DND-41 (cell line): ENCODE results near the gene DLGAP4.

Source experiments
- ATAC-seq: fragments of 200-7000 bp; cut with Tn5 transposase; 3 replicates; pipeline ENCODE4 v1.9.1; 2021; ENCODE audit warnings: low read depth; ENCODE audit not compliant: insufficient read depth
- DNase-seq: peaks from one replicate; pipeline ENCODE4 v3.0.0-alpha.2; 2020
- H2AFZ ChIP-seq: 2 replicates; pipeline ENCODE4 v1.6.0; 2012; ENCODE audit warnings: low read depth, low read length
- H3K27ac ChIP-seq: 2 replicates; pipeline ENCODE4 v1.5.1; 2012; ENCODE audit warnings: low read length, inconsistent platforms
- H3K27me3 ChIP-seq: fragments of 200-600 bp; sonication (generic); 2 replicates; pipeline ENCODE4 v1.6.0; 2012; ENCODE audit warnings: low read length, mild to moderate bottlenecking, inconsistent platforms; ENCODE audit not compliant: insufficient read depth, poor library complexity
- H3K36me3 ChIP-seq: 2 replicates; pipeline ENCODE4 v1.5.1; 2012; ENCODE audit warnings: low read length, inconsistent platforms; ENCODE audit not compliant: insufficient read depth
- H3K4me1 ChIP-seq: 2 replicates; pipeline ENCODE4 v1.5.1; 2012; ENCODE audit warnings: mild to moderate bottlenecking, low read length; ENCODE audit not compliant: insufficient read depth
- H3K4me2 ChIP-seq: 2 replicates; pipeline ENCODE4 v1.6.0; 2012; ENCODE audit warnings: mild to moderate bottlenecking, moderate library complexity, low read length, inconsistent platforms; ENCODE audit not compliant: insufficient read depth
- H3K4me3 ChIP-seq, 2 experiments: fragments of 200-600 bp in 1 of 2; shearing (Covaris generic) in 1 of 2; 2 replicates each; pipeline ENCODE4 v1.5.1; 2012 to 2016; ENCODE audit warnings: inconsistent platforms in 2 of 2, low read length in 2 of 2, mild to moderate bottlenecking in 2 of 2, low read depth in 1 of 2, moderate library complexity in 1 of 2
- H3K79me2 ChIP-seq: 2 replicates; pipeline ENCODE4 v1.6.0; 2012; ENCODE audit warnings: low read length, inconsistent platforms; ENCODE audit not compliant: insufficient read depth
- H3K9ac ChIP-seq: 2 replicates; pipeline ENCODE4 v1.6.0; 2012; ENCODE audit warnings: low read depth, mild to moderate bottlenecking, inconsistent platforms, low read length, moderate library complexity
- H3K9me3 ChIP-seq: 2 replicates; pipeline ENCODE4 v1.5.1; 2012; ENCODE audit warnings: low read length, moderate library complexity, mild to moderate bottlenecking, inconsistent platforms; ENCODE audit not compliant: insufficient read depth, severe bottlenecking
- H4K20me1 ChIP-seq: 2 replicates; pipeline ENCODE4 v1.6.0; 2012; ENCODE audit warnings: low read length; ENCODE audit not compliant: insufficient read depth
- CTCF ChIP-seq: IDR thresholded peaks from 2 replicates; pipeline ENCODE4 v1.5.1; 2012; ENCODE audit warnings: borderline replicate concordance, low read length, moderate library complexity, mild to moderate bottlenecking; ENCODE audit not compliant: poor library complexity, severe bottlenecking; ENCODE audit errors: extremely low read depth
- EZH2 ChIP-seq: IDR thresholded peaks from 3 replicates; pipeline ENCODE4 v1.6.1; 2012; ENCODE audit warnings: borderline replicate concordance, low read depth, mild to moderate bottlenecking, moderate library complexity, low read length, inconsistent platforms; ENCODE audit not compliant: severe bottlenecking

DLGAP4 gene

GRCh38 chr20:36349384-36350170 lies 43.4 kb downstream of the DLGAP4 start:
- ATAC-seq (no peak), DNase-seq (no peak)
- H4K20me1 ChIP-seq = peaks cover 9% of the 10 kb centered on the region
- H3K79me2 ChIP-seq = no peaks in the 10 kb centered on the region
- H3K27ac ChIP-seq = no peak overlapping the region
- TF ChIP-seq EZH2 = no peak
- no peak for TF ChIP-seq CTCF
- H3K9ac ChIP-seq = no peak overlapping the region
- H3K4me2 ChIP-seq = no peak overlapping the region
- peaks cover 8% of the 10 kb centered on the region for H3K27me3 ChIP-seq
- H3K4me3 ChIP-seq = no peak overlapping the region
- H3K9me3 ChIP-seq = no peaks in the 10 kb centered on the region
- no peak overlapping the region for H2AFZ ChIP-seq
- no peaks in the 10 kb centered on the region for H3K36me3 ChIP-seq
- no peaks in the 10 kb centered on the region for H3K4me1 ChIP-seq

- peaks cover 8% of the 10 kb centered on the region for H3K27me3 ChIP-seq
- TF ChIP-seq CTCF = no peak
- no peak for TF ChIP-seq EZH2
- no peak overlapping the region for H3K9ac ChIP-seq
- H3K79me2 ChIP-seq = no peaks in the 10 kb centered on the region
- H3K36me3 ChIP-seq = no peaks in the 10 kb centered on the region
- H3K4me1 ChIP-seq = no peaks in the 10 kb centered on the region
- H3K4me3 ChIP-seq = no peak overlapping the region
- DNase-seq (no peak), ATAC-seq (no peak)
- no peaks in the 10 kb centered on the region for H3K9me3 ChIP-seq
- H4K20me1 ChIP-seq = peaks cover under 1% of the 10 kb centered on the region
- no peak overlapping the region for H3K4me2 ChIP-seq
- no peak overlapping the region for H3K27ac ChIP-seq
- H2AFZ ChIP-seq = no peak overlapping the region
Measured at GRCh38 chr20:36350439-36350838, 44.3 kb downstream of the DLGAP4 start.

- H3K4me1 ChIP-seq = no peaks in the 10 kb centered on the region
- ATAC-seq (no peak), DNase-seq (no peak)
- H4K20me1 ChIP-seq = no peaks in the 10 kb centered on the region; the same call in none of the 2 replicates
- H3K27me3 ChIP-seq = peaks cover 8% of the 10 kb centered on the region
- no peak overlapping the region for H2AFZ ChIP-seq
- TF ChIP-seq EZH2 (no peak), CTCF (no peak)
- H3K27ac ChIP-seq = no peak overlapping the region
- no peak overlapping the region for H3K4me3 ChIP-seq
- H3K79me2 ChIP-seq = no peaks in the 10 kb centered on the region
- no peaks in the 10 kb centered on the region for H3K36me3 ChIP-seq
- no peak overlapping the region for H3K4me2 ChIP-seq
- H3K9me3 ChIP-seq = no peaks in the 10 kb centered on the region
- no peak overlapping the region for H3K9ac ChIP-seq
Measured at GRCh38 chr20:36351937-36352336, 45.8 kb downstream of the DLGAP4 start.
